ENCODE measurements around the gene ELAVL1. TPM values are rescaled to one million over a fixed set of nuclear protein-coding genes. Genes with fewer than 3 reads are reported as not detected.

Gene ELAVL1
- total and polyA plus RNA-seq, 2 of the 13 experiments (the other 11 are each of a cell fraction or from before 2014, with no cell fraction given): 27.9 to 38.4 TPM

DNA sequence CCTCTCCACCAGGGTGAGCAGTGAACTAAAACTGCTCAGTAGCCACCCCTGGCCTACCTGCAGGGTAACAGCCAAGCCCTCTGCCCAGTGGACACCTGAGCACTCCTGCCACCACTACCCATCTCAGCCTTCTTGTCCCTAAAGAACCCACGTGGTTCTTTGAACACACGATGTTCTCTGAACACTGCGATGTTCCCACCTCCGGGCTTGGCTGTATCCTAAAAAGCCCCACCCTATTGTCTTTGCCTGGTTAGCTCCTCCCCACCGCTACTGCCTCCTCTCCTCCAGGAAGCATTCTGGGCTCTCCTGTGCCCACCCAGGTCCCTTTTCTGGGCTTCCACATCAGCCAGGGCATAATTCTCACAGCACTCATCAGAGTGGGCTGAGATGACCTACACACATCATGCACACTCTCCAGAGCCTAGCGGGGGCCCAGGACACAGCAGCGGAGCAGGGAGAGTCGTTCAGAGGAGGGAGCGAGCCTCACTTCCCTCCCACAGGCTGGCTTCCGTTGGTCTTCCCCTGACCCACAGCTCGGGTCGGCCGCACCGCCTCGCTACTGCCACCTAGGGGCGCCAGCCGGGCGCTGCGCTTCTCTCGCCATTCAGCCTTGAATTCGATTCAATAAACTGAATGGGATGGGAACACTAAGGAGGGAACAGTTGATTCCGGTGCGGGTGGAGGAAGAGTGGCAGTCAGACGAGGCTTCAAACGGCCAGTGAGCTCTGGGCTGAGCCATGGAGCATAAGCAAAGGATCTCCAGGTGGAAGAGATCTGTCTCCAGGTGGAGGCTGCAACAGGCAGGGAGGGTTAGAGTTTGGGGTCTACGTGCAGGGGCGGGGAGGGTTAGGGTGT lies 3.2 kb downstream of the ELAVL1 start (continued):
- peak; percentile 42; the same call in 1 of the 2 replicates for TF ChIP-seq IKZF5 (CRISPR knock-in tag; IDR thresholded peaks at IDR 0.05)
- no peak for TF ChIP-seq NCOA5 (CRISPR knock-in tag; IDR thresholded peaks at IDR 0.05)
- peak; percentile 63 for TF ChIP-seq KDM2A (CRISPR knock-in tag; IDR thresholded peaks at IDR 0.05; ENCODE audit: borderline replicate concordance, low read depth)
- TF ChIP-seq, protein P1, sequence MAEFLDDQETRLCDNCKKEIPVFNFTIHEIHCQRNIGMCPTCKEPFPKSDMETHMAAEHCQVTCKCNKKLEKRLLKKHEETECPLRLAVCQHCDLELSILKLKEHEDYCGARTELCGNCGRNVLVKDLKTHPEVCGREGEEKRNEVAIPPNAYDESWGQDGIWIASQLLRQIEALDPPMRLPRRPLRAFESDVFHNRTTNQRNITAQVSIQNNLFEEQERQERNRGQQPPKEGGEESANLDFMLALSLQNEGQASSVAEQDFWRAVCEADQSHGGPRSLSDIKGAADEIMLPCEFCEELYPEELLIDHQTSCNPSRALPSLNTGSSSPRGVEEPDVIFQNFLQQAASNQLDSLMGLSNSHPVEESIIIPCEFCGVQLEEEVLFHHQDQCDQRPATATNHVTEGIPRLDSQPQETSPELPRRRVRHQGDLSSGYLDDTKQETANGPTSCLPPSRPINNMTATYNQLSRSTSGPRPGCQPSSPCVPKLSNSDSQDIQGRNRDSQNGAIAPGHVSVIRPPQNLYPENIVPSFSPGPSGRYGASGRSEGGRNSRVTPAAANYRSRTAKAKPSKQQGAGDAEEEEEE (CRISPR knock-in tag; IDR thresholded peaks at IDR 0.05; ENCODE audit: borderline replicate concordance): no peak
- TF ChIP-seq, protein P2, sequence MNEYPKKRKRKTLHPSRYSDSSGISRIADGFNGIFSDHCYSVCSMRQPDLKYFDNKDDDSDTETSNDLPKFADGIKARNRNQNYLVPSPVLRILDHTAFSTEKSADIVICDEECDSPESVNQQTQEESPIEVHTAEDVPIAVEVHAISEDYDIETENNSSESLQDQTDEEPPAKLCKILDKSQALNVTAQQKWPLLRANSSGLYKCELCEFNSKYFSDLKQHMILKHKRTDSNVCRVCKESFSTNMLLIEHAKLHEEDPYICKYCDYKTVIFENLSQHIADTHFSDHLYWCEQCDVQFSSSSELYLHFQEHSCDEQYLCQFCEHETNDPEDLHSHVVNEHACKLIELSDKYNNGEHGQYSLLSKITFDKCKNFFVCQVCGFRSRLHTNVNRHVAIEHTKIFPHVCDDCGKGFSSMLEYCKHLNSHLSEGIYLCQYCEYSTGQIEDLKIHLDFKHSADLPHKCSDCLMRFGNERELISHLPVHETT (CRISPR knock-in tag; conservative IDR thresholded peaks at IDR 0.05): 0 out of 2 replicates have a peak, but pooled peaks have one; percentile 47
- TF ChIP-seq ZNF274 (CRISPR knock-in tag; IDR thresholded peaks at IDR 0.05): peak; percentile 79
- TF ChIP-seq HOXA3 (CRISPR knock-in tag; IDR thresholded peaks at IDR 0.05): peak; percentile 36; the same call in 1 of the 2 replicates
- peak; percentile 36; the same call in 1 of the 2 replicates for TF ChIP-seq ZNF501 (CRISPR knock-in tag; IDR thresholded peaks at IDR 0.05)
- 0 out of 2 replicates have a peak, but pooled peaks have one; percentile 41 for TF ChIP-seq TGIF2 (CRISPR knock-in tag; IDR thresholded peaks at IDR 0.05)
- 0 out of 2 replicates have a peak, but pooled peaks have one; percentile 63 for TF ChIP-seq ZBTB25 (CRISPR knock-in tag; IDR thresholded peaks at IDR 0.05)
- peak; percentile 34; the same call in 1 of the 2 replicates for TF ChIP-seq FOSL2 (CRISPR knock-in tag; IDR thresholded peaks at IDR 0.05)
- TF ChIP-seq FOXO4 (CRISPR knock-in tag; conservative IDR thresholded peaks at IDR 0.05): no peak
- TF ChIP-seq, protein P3, sequence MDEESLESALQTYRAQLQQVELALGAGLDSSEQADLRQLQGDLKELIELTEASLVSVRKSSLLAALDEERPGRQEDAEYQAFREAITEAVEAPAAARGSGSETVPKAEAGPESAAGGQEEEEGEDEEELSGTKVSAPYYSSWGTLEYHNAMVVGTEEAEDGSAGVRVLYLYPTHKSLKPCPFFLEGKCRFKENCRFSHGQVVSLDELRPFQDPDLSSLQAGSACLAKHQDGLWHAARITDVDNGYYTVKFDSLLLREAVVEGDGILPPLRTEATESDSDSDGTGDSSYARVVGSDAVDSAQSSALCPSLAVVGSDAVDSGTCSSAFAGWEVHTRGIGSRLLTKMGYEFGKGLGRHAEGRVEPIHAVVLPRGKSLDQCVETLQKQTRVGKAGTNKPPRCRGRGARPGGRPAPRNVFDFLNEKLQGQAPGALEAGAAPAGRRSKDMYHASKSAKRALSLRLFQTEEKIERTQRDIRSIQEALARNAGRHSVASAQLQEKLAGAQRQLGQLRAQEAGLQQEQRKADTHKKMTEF (CRISPR knock-in tag; IDR thresholded peaks at IDR 0.05): peak; percentile 42; the same call in 1 of the 2 replicates
- peak; percentile 60; the same call in 1 of the 2 replicates for TF ChIP-seq ARID4A (CRISPR knock-in tag; IDR thresholded peaks at IDR 0.05; ENCODE audit: borderline replicate concordance)
